ENCODE measurements around the gene CD79A.

The CD79A gene

DNA sequence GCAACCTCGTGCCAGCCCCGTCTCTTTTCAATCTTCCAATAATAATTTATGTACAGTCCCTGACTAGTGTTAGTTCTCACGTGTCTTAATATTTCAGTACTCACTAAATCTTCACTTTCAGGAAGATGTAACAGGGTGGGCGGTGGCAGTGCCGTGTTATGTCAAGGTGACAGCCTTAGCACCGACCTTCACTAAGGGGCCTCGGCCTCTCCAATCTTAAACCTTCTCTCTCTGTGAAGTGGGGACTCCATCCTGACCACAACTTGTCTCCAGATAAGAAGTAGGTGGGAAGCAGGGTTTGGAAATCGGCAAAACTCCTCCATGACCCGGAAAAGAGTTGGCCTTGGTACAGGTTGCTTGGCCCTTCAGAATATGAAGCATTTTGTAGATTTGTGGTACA, 15.2 kb upstream of the CD79A start:
- peaks cover 63% of the 10 kb centered on the region for H3K36me3 ChIP-seq
- H3K27ac ChIP-seq, result peak overlapping the region; percentile 100; the same call in 1 of the 2 replicates
- H3K4me3 ChIP-seq, result peak overlapping the region; percentile 98
- H3K4me2 ChIP-seq, result peak overlapping the region; percentile 99
- peaks cover 62% of the 10 kb centered on the region for H4K20me1 ChIP-seq
- H3K9me3 ChIP-seq, result no peaks in the 10 kb centered on the region
- TF ChIP-seq Cebpa-rat (IDR thresholded peaks at IDR 0.05), result no peak
- H3K27me3 ChIP-seq, result no peaks in the 10 kb centered on the region
- peaks cover 83% of the 10 kb centered on the region for H3K4me1 ChIP-seq
- H3K9ac ChIP-seq, result peak overlapping the region; percentile 100

DNA sequence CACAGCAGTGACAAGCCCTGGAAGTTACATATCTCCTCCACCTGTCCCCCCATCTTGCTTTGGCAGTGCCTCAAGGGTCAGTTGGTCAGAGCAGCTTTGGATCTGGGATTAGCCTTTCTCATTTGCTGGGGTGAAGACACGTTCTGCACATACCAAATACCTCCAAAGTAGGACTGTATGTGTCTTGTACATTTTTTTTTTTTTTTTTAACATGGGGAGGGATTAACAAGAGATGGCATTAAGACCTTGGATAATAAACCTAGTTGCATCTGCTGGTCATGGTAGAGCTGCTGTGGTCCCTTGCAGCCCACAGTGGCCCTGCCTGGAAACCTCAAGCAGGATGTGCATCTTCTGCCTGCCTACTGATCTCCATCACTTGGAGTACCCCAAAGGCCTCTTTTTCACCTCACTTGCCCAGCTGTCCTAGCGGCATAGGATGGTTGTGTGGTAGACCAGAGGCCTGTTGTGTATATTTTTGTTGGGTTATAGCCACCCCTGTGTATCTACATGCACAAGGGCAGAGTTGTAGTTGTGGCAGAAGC, 14.6 kb upstream of the CD79A start:
- Histone ChIP-seq H3K27ac (peak overlapping the region; percentile 100), H3K4me1 (peaks cover 85% of the 10 kb centered on the region), H3K4me2 (peak overlapping the region; percentile 99), H3K36me3 (peaks cover 70% of the 10 kb centered on the region), H4K20me1 (peaks cover 69% of the 10 kb centered on the region), H3K9me3 (no peaks in the 10 kb centered on the region), H3K9ac (peak overlapping the region; percentile 100), H3K4me3 (peak overlapping the region; percentile 98), H3K27me3 (no peaks in the 10 kb centered on the region)
- no peak for TF ChIP-seq Cebpa-rat (IDR thresholded peaks at IDR 0.05)

DNA sequence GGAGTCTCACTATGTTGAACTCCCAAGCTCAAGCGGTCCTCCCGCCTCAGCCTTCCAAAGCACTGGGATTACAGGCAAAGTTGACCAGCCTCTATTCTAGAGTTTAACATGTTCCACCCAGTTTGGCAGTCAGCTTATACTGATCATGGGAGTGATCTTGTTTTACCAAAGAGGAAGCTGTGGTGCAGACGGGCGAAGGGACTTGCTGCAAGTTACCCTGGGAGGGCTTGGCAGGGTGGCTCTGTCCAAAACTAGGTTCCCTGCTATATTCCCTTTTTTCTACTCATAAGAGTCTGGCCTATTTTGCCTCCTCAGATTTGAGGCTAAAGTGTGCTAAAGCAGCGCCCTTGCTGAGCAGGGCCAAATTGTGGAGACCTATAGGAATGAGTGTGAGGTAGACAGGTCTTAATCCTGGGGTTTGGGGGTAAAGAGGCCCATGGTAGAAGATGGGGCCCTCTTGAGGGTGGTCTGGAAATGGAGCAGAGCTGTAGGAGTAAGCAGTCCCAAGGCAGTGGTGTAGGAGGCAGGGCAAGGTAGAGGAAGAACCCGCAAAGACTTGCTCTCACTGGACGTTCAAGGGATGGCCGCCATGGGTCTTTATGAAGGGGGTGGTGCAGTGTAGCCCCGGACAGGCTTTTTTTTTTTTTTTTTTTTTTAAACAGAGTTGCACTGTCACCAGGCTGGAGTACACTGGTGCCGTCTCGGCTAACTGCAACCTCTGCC, 13.7 kb upstream of the CD79A start:
- peaks cover 78% of the 10 kb centered on the region for H3K36me3 ChIP-seq
- H3K4me1 ChIP-seq, result peaks cover 85% of the 10 kb centered on the region
- no peaks in the 10 kb centered on the region for H3K9me3 ChIP-seq
- H3K4me2 ChIP-seq, result peak overlapping the region; percentile 99
- peak overlapping the region; percentile 100 for H3K9ac ChIP-seq
- H3K4me3 ChIP-seq, result peak overlapping the region; percentile 98
- H3K27me3 ChIP-seq, result no peaks in the 10 kb centered on the region
- H4K20me1 ChIP-seq, result peaks cover 77% of the 10 kb centered on the region
- peak overlapping the region; percentile 100 for H3K27ac ChIP-seq
- TF ChIP-seq Cebpa-rat (IDR thresholded peaks at IDR 0.05), result no peak

DNA sequence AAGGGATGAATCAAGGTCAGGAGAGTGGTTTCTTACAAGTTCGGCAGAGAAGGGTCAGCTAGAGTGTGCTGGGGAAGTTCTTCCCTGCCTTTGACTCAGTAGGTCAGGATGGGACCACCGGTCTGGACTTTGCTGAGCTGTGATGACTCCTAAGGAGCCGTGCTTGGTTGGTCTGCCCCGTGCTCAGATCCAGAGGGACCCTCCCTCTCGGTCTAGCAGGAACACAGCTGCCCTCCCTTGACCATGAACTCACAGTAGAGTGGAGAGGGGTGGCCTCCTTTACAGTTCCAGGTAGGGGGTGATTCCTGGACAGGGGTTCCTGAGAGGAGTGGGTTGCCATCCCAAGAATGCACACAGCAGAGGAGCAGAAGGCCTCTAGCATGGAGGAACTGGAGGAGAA, 12.7 kb upstream of the CD79A start:
- Histone ChIP-seq H3K36me3 (peaks cover 88% of the 10 kb centered on the region), H3K27ac (peak overlapping the region; percentile 48), H4K20me1 (peaks cover 88% of the 10 kb centered on the region), H3K9ac (peak overlapping the region; percentile 100), H3K27me3 (no peaks in the 10 kb centered on the region), H3K9me3 (no peaks in the 10 kb centered on the region), H3K4me1 (peaks cover 86% of the 10 kb centered on the region), H3K4me3 (no peak overlapping the region), H3K4me2 (peak overlapping the region; percentile 99)
- TF ChIP-seq Cebpa-rat (IDR thresholded peaks at IDR 0.05), result no peak

DNA sequence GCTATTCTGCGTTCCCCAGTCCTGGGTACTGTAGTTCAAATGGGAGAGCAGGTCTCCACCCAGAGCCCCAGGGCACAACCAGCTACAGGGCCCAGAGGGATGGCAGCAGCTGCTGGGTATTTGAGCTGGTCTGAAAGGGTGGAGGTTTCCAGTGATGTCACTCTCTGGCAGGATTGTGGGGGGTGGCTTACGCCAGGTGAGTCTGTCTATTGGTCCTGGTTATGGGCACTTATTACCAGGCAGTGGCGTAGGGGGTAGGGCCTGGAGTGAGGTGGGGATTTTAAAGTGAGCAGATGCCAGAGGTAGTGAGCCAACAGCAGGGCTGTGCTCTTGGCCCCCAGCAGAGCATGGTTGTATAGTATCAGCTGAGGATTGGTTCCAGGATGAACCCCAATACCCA, 10.8 kb upstream of the CD79A start:
- Histone ChIP-seq H3K9me3 (no peaks in the 10 kb centered on the region), H3K4me2 (peak overlapping the region; percentile 99), H3K36me3 (peaks cover 100% of the 10 kb centered on the region), H3K9ac (peak overlapping the region; percentile 74), H4K20me1 (peaks cover 100% of the 10 kb centered on the region), H3K27ac (peak overlapping the region; percentile 55; the same call in 1 of the 2 replicates), H3K4me1 (peaks cover 100% of the 10 kb centered on the region), H3K4me3 (no peak overlapping the region), H3K27me3 (no peaks in the 10 kb centered on the region)
- no peak for TF ChIP-seq Cebpa-rat (IDR thresholded peaks at IDR 0.05)

DNA sequence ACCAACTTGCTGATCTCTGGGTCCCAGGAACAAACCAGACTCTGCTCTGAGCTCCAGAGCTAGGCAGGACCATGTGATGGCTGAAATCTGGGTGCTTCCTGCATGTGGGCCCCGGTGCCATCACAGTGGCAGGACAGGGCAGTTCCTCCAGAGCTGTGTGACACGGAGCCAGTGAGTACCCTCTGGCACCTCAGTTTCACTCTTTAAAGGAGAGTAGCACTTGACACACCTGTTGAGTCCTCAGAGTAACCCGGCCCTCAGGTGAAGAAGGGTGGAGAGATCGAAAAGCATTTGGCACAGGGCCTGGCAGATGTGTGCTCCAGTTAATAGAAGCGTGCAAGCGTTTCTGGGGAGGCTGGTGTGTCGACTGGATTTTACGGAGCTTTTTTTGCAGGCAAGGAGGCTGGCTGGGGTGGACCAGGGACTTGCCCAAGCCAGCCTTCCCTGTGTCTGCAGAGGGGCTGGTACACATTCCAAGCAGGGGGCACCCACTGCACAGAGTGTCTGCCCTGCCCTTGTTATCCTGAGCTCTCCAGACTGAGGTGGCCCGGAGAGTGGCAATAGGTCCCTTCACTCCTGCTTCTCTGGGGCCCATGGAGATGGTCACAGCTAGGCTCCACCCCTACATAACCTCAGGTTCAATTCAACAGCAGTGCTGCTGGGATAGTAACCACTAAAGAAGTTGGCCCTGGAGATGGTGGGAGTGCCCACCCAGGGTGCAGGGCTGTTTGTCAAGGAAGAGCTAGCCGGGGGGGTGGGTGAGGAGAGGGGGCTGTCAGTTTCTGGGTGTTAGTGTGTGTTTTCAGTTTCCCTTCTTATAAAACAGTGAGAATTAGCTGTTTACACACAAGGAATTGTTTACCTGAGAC, 8.7 kb upstream of the CD79A start:
- Histone ChIP-seq H3K4me3 (peak overlapping the region; percentile 31; the same call in 1 of the 2 replicates), H3K36me3 (peaks cover 91% of the 10 kb centered on the region), H3K4me2 (peak overlapping the region; percentile 99), H3K27ac (peak overlapping the region; percentile 97), H3K9me3 (no peaks in the 10 kb centered on the region), H3K27me3 (no peaks in the 10 kb centered on the region), H3K4me1 (peaks cover 100% of the 10 kb centered on the region), H3K9ac (peak overlapping the region; percentile 74), H4K20me1 (peaks cover 94% of the 10 kb centered on the region)
- TF ChIP-seq Cebpa-rat (IDR thresholded peaks at IDR 0.05), result no peak

DNA sequence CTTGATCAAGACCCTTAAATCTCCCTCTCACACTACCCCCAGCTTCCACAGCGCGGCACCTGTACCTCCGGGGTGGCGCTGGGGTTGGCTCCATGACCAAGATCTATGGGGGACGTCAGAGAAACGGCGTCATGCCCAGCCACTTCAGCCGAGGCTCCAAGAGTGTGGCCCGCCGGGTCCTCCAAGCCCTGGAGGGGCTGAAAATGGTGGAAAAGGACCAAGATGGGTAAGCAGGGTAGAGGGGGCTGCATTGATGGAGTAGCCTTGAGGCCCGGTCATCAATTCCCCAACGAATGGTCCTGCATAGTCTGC, 8.1 kb upstream of the CD79A start:
- H3K27me3 ChIP-seq, result no peaks in the 10 kb centered on the region
- H3K4me3 ChIP-seq, result peak overlapping the region; percentile 31; the same call in 1 of the 2 replicates
- H3K9ac ChIP-seq, result peak overlapping the region; percentile 74
- peak overlapping the region; percentile 99 for H3K4me2 ChIP-seq
- peaks cover 85% of the 10 kb centered on the region for H3K36me3 ChIP-seq
- no peaks in the 10 kb centered on the region for H3K9me3 ChIP-seq
- peak overlapping the region; percentile 97 for H3K27ac ChIP-seq
- H3K4me1 ChIP-seq, result peaks cover 100% of the 10 kb centered on the region
- TF ChIP-seq Cebpa-rat (IDR thresholded peaks at IDR 0.05), result no peak
- peaks cover 88% of the 10 kb centered on the region for H4K20me1 ChIP-seq

DNA sequence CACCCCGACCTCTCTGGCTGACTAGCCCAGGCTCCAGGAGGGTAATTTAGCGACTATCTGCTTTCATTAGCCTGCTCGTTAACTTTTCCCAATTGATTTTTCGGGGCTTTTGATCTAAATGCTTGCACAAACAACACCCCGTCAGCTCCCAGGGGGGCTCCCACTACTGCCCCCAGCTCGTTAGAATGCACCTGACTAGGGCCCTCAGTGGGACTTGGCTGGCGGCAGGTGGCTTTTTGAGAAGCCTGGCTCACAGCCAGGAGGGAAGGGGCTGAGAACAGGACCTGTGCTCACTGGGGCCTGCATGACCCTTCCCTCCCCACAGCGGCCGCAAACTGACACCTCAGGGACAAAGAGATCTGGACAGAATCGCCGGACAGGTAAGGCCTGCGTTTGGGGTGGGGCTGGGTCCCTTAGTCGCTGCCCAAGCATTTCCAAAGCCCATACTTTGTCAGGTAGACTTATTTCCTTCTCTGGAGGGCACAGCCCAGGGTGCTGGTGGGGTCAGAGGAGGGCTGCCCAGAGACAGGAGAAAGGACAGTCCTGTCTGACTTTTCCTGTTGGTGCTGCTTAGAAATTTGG, 7.6 kb upstream of the CD79A start:
- H3K36me3 ChIP-seq, result peaks cover 80% of the 10 kb centered on the region
- H3K27ac ChIP-seq, result peak overlapping the region; percentile 97
- H3K4me3 ChIP-seq, result peak overlapping the region; percentile 31; the same call in 1 of the 2 replicates
- peak overlapping the region; percentile 99 for H3K4me2 ChIP-seq
- TF ChIP-seq Cebpa-rat (IDR thresholded peaks at IDR 0.05), result no peak
- H3K4me1 ChIP-seq, result peaks cover 100% of the 10 kb centered on the region
- peaks cover 83% of the 10 kb centered on the region for H4K20me1 ChIP-seq
- H3K9ac ChIP-seq, result peak overlapping the region; percentile 74
- no peaks in the 10 kb centered on the region for H3K27me3 ChIP-seq
- no peaks in the 10 kb centered on the region for H3K9me3 ChIP-seq

DNA sequence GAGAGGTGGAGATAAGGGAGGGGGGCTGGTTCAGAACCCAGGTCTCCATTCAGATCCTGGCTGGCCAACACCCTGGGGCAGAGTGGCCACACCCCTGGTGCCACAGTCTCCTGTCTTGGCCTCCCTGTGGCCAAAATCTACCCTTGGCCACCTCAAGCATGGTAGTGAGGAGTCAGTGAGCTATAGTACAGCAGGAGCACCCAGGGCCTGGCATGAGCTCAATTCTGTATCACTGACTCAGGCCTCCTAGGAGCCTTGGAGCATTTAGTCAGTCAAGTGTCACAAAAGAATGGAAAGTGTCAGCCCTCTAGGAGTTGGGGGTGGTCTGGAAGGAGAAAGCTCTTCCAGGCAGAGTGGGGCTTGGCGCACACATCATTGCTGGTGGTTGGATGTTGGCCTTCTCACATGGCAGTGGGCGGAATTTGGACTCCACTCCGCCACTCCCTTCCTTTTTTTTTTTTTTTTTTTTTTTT, 6.6 kb upstream of the CD79A start:
- H3K4me1 ChIP-seq, result peaks cover 100% of the 10 kb centered on the region
- H3K4me2 ChIP-seq, result peak overlapping the region; percentile 99
- H4K20me1 ChIP-seq, result peaks cover 74% of the 10 kb centered on the region
- peak overlapping the region; percentile 97 for H3K27ac ChIP-seq
- peak overlapping the region; percentile 74 for H3K9ac ChIP-seq
- no peaks in the 10 kb centered on the region for H3K27me3 ChIP-seq
- H3K4me3 ChIP-seq, result no peak overlapping the region
- H3K9me3 ChIP-seq, result no peaks in the 10 kb centered on the region
- H3K36me3 ChIP-seq, result peaks cover 70% of the 10 kb centered on the region
- no peak for TF ChIP-seq Cebpa-rat (IDR thresholded peaks at IDR 0.05)

Measured in BLaER1 (cell line).